Osteocyte (in vitro differentiated cells): ENCODE data around the gene SORD. TPM values are rescaled to one million over a fixed set of nuclear protein-coding genes. Genes with fewer than 3 reads are reported as not detected.

Experiments used
- DNase-seq: peaks from one replicate; pipeline ENCODE4 v3.0.0; 2021; ENCODE audit warnings: mixed read lengths; ENCODE audit not compliant: unreplicated experiment; ENCODE audit errors: extremely low spot score
- H3K27ac Mint-ChIP-seq: one replicate; pipeline ENCODE4 v1.8.0; 2021; ENCODE audit warnings: mild to moderate bottlenecking, mixed read lengths; ENCODE audit not compliant: unreplicated experiment
- H3K27me3 Mint-ChIP-seq: one replicate; pipeline ENCODE4 v1.8.0; 2021; ENCODE audit warnings: mixed read lengths; ENCODE audit not compliant: unreplicated experiment
- H3K36me3 Mint-ChIP-seq: one replicate; pipeline ENCODE4 v1.8.0; 2021; ENCODE audit warnings: mixed read lengths; ENCODE audit not compliant: unreplicated experiment
- H3K4me1 Mint-ChIP-seq: one replicate; pipeline ENCODE4 v1.8.0; 2021; ENCODE audit warnings: mixed read lengths; ENCODE audit not compliant: unreplicated experiment
- H3K4me3 Mint-ChIP-seq: one replicate; pipeline ENCODE4 v1.8.0; 2021; ENCODE audit warnings: mild to moderate bottlenecking, moderate library complexity, mixed read lengths; ENCODE audit not compliant: unreplicated experiment
- H3K9me3 Mint-ChIP-seq: one replicate; pipeline ENCODE4 v1.8.0; 2021; ENCODE audit warnings: mixed read lengths; ENCODE audit not compliant: unreplicated experiment
- total RNA-seq: library from RNA; stranded (reverse); gene quantifications from 2 replicates; pipeline ENCODE4 v1.2.1, GENCODE V29; 2021
- TF ChIP-seq, protein P1 (sequence below): fragments of 200-600 bp; sonication (generic); IDR thresholded peaks from 2 replicates; pipeline ENCODE4 v1.5.0; 2021; ENCODE audit warnings: antibody characterized with exemption, mild to moderate bottlenecking, moderate library complexity

Gene SORD
- total RNA-seq, 1 donor from 2014 or later = 9.8 TPM

DNA sequence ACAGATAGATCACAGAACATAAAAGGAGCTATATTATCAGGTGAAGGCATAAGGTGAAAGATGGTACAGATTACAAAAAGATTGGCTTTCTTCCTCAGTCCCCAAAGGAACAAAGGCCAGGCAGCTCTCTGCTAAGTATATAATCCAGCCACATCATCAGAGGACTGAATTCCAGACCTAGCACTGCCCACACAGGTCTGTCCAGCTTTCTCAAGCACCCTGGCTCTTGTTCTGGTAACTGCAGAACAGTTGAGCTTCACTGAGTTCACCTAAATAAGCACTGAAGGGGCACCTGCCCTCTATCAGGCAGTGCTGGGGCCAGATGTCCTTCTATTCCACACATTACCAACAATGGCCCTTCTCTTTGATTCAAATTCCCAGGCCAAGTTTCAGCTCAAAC is 100.4 kb downstream of the SORD start:
- no peaks in the 10 kb centered on the region for H3K36me3 Mint-ChIP-seq
- no peak for DNase-seq
- H3K27ac Mint-ChIP-seq = no peak overlapping the region
- H3K4me1 Mint-ChIP-seq = peaks cover 2% of the 10 kb centered on the region
- H3K4me3 Mint-ChIP-seq = no peak overlapping the region
- H3K27me3 Mint-ChIP-seq = peaks cover 39% of the 10 kb centered on the region
- TF ChIP-seq, protein P1, sequence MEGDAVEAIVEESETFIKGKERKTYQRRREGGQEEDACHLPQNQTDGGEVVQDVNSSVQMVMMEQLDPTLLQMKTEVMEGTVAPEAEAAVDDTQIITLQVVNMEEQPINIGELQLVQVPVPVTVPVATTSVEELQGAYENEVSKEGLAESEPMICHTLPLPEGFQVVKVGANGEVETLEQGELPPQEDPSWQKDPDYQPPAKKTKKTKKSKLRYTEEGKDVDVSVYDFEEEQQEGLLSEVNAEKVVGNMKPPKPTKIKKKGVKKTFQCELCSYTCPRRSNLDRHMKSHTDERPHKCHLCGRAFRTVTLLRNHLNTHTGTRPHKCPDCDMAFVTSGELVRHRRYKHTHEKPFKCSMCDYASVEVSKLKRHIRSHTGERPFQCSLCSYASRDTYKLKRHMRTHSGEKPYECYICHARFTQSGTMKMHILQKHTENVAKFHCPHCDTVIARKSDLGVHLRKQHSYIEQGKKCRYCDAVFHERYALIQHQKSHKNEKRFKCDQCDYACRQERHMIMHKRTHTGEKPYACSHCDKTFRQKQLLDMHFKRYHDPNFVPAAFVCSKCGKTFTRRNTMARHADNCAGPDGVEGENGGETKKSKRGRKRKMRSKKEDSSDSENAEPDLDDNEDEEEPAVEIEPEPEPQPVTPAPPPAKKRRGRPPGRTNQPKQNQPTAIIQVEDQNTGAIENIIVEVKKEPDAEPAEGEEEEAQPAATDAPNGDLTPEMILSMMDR = no peak
- no peaks in the 10 kb centered on the region for H3K9me3 Mint-ChIP-seq

GRCh38 chr15:45126535-45127158 is 103.7 kb downstream of the SORD start:
- Mint-ChIP-seq H3K4me1 (peaks cover 6% of the 10 kb centered on the region), H3K27ac (no peak overlapping the region), H3K4me3 (no peak overlapping the region), H3K9me3 (no peaks in the 10 kb centered on the region), H3K27me3 (peaks cover 59% of the 10 kb centered on the region), H3K36me3 (no peaks in the 10 kb centered on the region)
- no peak for DNase-seq
- TF ChIP-seq, protein P1 = peak; percentile 60

Other genes starting within 250 kb of the SORD start
- gene TERB2, start 66.5 kb upstream of the SORD start, total RNA-seq = not detected in 2 replicates
- 0.08 TPM in 1 of 2 replicates, not detected in the other for gene DUOX2, start 91.0 kb downstream of the SORD start, total RNA-seq
- gene DUOXA2, start 91.1 kb downstream of the SORD start, total RNA-seq = not detected in 2 replicates
- not detected in 2 replicates for gene DUOXA1, start 106.7 kb downstream of the SORD start, total RNA-seq
- gene DUOX1, start 106.8 kb downstream of the SORD start, total RNA-seq = not detected in 2 replicates
- 15.7 and 15.8 TPM in 2 replicates for gene SHF, start 164.8 kb downstream of the SORD start, total RNA-seq
- gene SLC28A2, start 229.0 kb downstream of the SORD start, total RNA-seq = not detected in 2 replicates